Body of pancreas (tissue), 4 donors: ENCODE results near the gene CACNG4.

Experiments used
- CTCF ChIP-seq, 7 experiments: fragments of 450-650 bp in 4 of 7; fragments of 200-600 bp in 3 of 7; sonication (generic) in 3 of 7; IDR thresholded peaks; one replicate each; pipeline ENCODE4 v1.5.1; 2016 to 2019; ENCODE audit warnings: antibody characterized with exemption in 7 of 7
- POLR2A ChIP-seq, 3 donors: fragments of 450-650 bp; IDR thresholded peaks; one replicate each; pipeline ENCODE4 v1.6.1; 2016; ENCODE audit warnings: antibody characterized with exemption in 3 of 3, mild to moderate bottlenecking in 2 of 3

GRCh38 chr17:67017910-67018309 is 53.4 kb downstream of the CACNG4 start:
- TF ChIP-seq CTCF (IDR thresholded peaks at IDR 0.05), result no peak
- TF ChIP-seq POLR2A (IDR thresholded peaks at IDR 0.05), result no peak
